Measurements from ENCODE around the gene NIT2. TPM values are rescaled to one million over a fixed set of nuclear protein-coding genes. Genes with fewer than 3 reads are reported as not detected.

The NIT2 gene
- total and polyA plus RNA-seq, 9 of the 15 experiments (the other 6 are each of a cell fraction or from before 2014, with no cell fraction given), result 11.4 to 62.2 (median 22.1) TPM

- TF ChIP-seq HES1 (IDR thresholded peaks at IDR 0.05; ENCODE audit: low read depth) (no peak), SMAD3 (CRISPR knock-in tag; conservative IDR thresholded peaks at IDR 0.05) (no peak), SNAPC5 (CRISPR knock-in tag; IDR thresholded peaks at IDR 0.05) (no peak), TEAD4 (IDR thresholded peaks at IDR 0.05; ENCODE audit: low read length) (peak; percentile 90), TEAD4 (CRISPR knock-in tag; IDR thresholded peaks at IDR 0.05; ENCODE audit: borderline replicate concordance) (no peak), MITF (IDR thresholded peaks at IDR 0.05) (no peak), ZMIZ1 (IDR thresholded peaks at IDR 0.05; ENCODE audit: low read depth in 2 of 2, low read length in 2 of 2) (peak in 1 of 2 experiments; percentile 78; a peak in 2 of 4 replicates), ZNF253 (CRISPR knock-in tag; conservative IDR thresholded peaks at IDR 0.05) (no peak), NFYB (IDR thresholded peaks at IDR 0.05; ENCODE audit: extremely low read depth, insufficient read length) (peak; percentile 3), ILF3 (IDR thresholded peaks at IDR 0.05; ENCODE audit: borderline replicate concordance) (no peak), TEAD1 (CRISPR knock-in tag; IDR thresholded peaks at IDR 0.05) (no peak), TAF1 (IDR thresholded peaks at IDR 0.05; ENCODE audit: control insufficient read depth, extremely low read depth, insufficient read depth, low read length, severe bottlenecking) (peak; percentile 28), LEF1 (IDR thresholded peaks at IDR 0.05) (peak; percentile 35; the same call in 1 of the 2 replicates), ZNF133 (CRISPR knock-in tag; IDR thresholded peaks at IDR 0.05) (no peak), XRCC4 (IDR thresholded peaks at IDR 0.05; ENCODE audit: extremely low read depth, insufficient read depth, insufficient read length) (no peak), NCOA1 (IDR thresholded peaks at IDR 0.05; ENCODE audit: low read depth) (0 out of 2 replicates have a peak, but pooled peaks have one; percentile 12), TRIM24 (IDR thresholded peaks at IDR 0.05) (peak; percentile 64 to 69; a peak in 2 of 4 replicates), U2AF1 (optimal IDR thresholded peaks at IDR 0.05; ENCODE audit: low read depth, low read length) (no peak), CBX3 (IDR thresholded peaks at IDR 0.05; ENCODE audit: borderline replicate concordance in 1 of 2, low read length in 2 of 2) (peak in 1 of 2 experiments; percentile 37; a peak in 1 of 3 replicates), ZNF780A (CRISPR knock-in tag; IDR thresholded peaks at IDR 0.05) (no peak)
Measured at GRCh38 chr3:100289339-100289738, 45.2 kb upstream of the NIT2 start (continued).
